ENCODE results near the gene CNNM4. TPM values are rescaled to one million over a fixed set of nuclear protein-coding genes. Genes with fewer than 3 reads are reported as not detected.

The CNNM4 gene
- total RNA-seq, 1 donor from 2014 or later = 9.9 TPM

DNA sequence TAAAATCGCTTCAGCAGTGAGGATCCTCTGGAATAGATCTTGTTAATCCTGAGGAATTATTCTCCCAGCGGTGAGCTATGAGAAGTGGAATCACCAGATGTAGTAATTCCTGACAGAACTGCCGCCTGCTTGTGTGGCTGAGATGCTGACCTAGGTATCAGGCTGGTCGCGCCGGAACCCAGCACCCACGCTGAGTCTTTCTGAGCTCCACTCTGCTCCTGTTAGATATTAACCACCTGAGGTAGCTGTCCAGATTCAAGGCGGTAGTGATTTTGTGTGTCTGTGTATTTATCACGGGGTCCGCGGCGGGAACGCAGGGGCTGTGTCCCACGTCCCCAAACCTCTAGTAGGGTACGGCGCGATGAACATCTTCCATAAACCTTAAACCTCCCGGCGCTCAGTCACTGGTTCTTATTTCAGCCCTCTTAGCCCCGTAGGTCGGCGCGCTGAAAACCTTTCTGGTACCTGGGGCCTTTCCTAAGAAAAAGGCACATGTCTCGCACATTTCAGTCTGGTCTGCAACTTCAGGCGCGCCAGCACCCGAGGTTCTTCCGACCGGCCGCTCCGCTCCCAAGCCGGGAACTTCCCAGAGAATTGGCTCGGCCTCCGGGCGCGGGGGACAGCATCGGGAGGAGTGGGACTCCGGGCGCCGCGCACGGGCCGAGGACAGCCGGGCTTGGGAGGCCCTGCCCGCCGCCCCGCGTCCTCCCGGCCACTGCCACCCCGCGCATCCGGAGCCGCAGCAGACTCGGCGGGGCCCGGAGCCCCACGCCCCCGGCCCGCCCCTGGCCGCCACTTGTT lies 54.8 kb downstream of the CNNM4 start:
- peak overlapping the region; percentile 93 for H3K4me3 Mint-ChIP-seq
- no peaks in the 10 kb centered on the region for H3K27me3 Mint-ChIP-seq (ENCODE audit: insufficient read depth)
- intact Hi-C loops (cut with micrococcal nuclease) = loop anchor here (1.0 to 5.0 kb wide), 9 partner anchors 43 to 493 kb away; partner anchors contain the start of genes ANKRD36, ANKRD39, ARID5A and CNNM4
- peaks cover 34% of the 10 kb centered on the region for H3K36me3 Mint-ChIP-seq (ENCODE audit: low read depth)
- H3K27ac Mint-ChIP-seq = peak overlapping the region; percentile 91
- H3K9me3 Mint-ChIP-seq = no peaks in the 10 kb centered on the region
- DNase-seq (ENCODE audit: low spot score) = no peak
- peaks cover 48% of the 10 kb centered on the region for H3K4me1 Mint-ChIP-seq (ENCODE audit: low read depth)

DNA sequence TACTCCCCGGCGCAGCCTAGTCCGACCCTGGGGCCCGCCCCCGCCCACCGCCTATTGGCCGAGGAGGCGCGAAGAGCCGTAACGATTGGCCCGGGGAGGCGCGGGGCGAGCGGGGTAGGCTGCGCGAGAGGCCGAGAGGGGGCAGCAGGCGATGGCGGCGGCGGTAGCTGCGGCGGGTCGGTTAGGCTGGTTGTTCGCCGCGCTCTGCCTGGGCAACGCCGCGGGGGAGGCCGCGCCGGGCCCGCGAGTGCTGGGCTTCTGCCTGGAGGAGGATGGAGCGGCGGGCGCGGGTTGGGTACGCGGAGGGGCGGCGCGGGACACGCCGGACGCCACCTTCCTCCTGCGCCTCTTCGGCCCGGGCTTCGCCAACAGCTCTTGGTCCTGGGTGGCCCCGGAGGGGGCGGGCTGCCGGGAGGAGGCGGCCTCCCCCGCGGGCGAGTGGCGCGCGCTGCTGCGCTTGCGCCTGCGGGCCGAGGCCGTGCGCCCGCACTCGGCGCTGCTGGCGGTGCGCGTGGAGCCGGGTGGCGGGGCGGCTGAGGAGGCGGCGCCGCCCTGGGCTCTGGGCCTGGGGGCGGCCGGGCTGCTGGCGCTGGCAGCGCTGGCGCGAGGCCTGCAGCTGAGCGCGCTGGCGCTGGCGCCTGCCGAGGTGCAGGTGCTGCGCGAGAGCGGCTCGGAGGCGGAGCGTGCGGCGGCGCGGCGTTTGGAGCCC lies 55.6 kb downstream of the CNNM4 start, which contains the start of gene CNNM3:
Gene CNNM3, plus strand, starts transcription at position 142 of the 709 bp plus-strand sequence. Its CDS starts 10 bp downstream, at position 152.
- peak; percentile 97 for DNase-seq (ENCODE audit: low spot score)
- intact Hi-C loops (cut with micrococcal nuclease) = loop anchor here (1.0 to 5.0 kb wide), 7 partner anchors 42 to 494 kb away; partner anchors contain the start of genes ANKRD36, ANKRD39, ARID5A and KANSL3
- Mint-ChIP-seq H3K27ac (peak within 1 kb of the TSS; percentile 91), H3K36me3 (ENCODE audit: low read depth) (peaks cover 36% of the 10 kb centered on the region), H3K9me3 (no peaks in the 10 kb centered on the region), H3K27me3 (ENCODE audit: insufficient read depth) (no peaks in the 10 kb centered on the region), H3K4me3 (peak within 1 kb of the TSS; percentile 93), H3K4me1 (ENCODE audit: low read depth) (peaks cover 54% of the 10 kb centered on the region)

DNA sequence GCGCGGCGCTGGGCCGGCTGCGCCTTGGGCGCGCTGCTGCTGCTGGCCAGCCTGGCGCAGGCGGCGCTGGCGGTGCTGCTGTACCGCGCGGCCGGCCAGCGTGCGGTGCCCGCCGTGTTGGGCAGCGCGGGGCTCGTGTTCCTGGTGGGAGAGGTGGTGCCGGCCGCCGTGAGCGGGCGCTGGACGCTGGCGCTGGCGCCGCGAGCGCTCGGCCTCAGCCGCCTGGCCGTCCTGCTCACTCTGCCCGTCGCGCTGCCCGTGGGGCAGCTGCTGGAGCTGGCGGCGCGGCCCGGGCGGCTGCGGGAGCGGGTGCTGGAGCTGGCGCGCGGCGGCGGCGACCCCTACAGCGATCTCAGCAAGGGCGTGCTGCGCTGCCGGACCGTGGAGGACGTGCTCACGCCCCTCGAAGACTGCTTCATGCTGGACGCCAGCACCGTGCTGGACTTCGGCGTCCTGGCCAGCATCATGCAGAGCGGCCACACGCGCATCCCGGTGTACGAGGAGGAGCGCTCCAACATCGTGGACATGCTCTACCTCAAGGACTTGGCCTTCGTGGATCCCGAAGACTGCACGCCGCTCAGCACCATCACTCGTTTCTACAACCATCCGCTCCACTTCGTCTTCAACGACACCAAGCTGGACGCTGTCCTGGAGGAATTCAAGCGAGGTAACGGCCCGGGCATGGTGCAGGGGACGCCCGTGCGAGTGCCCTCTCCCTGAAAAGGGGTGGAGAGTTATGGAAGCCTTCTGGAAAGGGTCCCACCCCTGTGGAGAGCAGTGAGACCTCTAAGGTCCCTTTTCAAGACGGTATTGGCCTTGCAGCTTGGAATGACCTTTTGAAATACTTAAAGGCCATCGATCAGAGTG lies 56.4 kb downstream of the CNNM4 start:
- peaks cover 36% of the 10 kb centered on the region for H3K36me3 Mint-ChIP-seq (ENCODE audit: low read depth)
- H3K27me3 Mint-ChIP-seq (ENCODE audit: insufficient read depth) = no peaks in the 10 kb centered on the region
- H3K4me1 Mint-ChIP-seq (ENCODE audit: low read depth) = peaks cover 58% of the 10 kb centered on the region
- no peak for DNase-seq (ENCODE audit: low spot score)
- peak overlapping the region; percentile 47 for H3K27ac Mint-ChIP-seq
- peak overlapping the region; percentile 84 for H3K4me3 Mint-ChIP-seq
- H3K9me3 Mint-ChIP-seq = no peaks in the 10 kb centered on the region
- intact Hi-C loops (cut with micrococcal nuclease) = loop anchor here (1.0 to 5.0 kb wide), 7 partner anchors 41 to 495 kb away; partner anchors contain the start of genes ANKRD36, ANKRD39, ARID5A and KANSL3

DNA sequence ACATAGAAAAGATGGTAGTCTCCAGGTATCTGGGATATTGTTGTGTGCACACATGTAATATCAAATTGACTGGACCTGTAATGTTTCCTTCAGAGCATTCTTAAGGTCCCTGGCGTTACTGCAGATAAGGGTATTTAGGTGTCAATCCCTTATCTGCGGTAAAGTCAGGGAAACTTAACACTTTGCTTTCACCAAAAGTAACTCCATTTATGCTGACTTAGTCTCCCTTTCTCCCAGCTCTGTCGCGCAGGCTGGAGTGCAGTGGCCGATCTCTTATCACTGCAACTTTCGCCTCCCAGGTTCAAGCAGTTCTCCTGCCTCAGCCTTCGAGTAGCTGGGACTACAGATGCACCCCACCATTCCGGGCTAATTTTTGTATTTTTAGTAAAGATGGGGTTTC lies 57.2 kb downstream of the CNNM4 start:
- intact Hi-C loops (cut with micrococcal nuclease) = loop anchor here (5.0 kb wide), 3 partner anchors 281 to 496 kb away; partner anchors contain the start of genes ANKRD36 and ARID5A
- H3K4me1 Mint-ChIP-seq (ENCODE audit: low read depth) = peaks cover 54% of the 10 kb centered on the region
- H3K27me3 Mint-ChIP-seq (ENCODE audit: insufficient read depth) = no peaks in the 10 kb centered on the region
- H3K27ac Mint-ChIP-seq = peak overlapping the region; percentile 47
- no peaks in the 10 kb centered on the region for H3K9me3 Mint-ChIP-seq
- H3K36me3 Mint-ChIP-seq (ENCODE audit: low read depth) = peaks cover 33% of the 10 kb centered on the region
- H3K4me3 Mint-ChIP-seq = peak overlapping the region; percentile 84
- no peak for DNase-seq (ENCODE audit: low spot score)

DNA sequence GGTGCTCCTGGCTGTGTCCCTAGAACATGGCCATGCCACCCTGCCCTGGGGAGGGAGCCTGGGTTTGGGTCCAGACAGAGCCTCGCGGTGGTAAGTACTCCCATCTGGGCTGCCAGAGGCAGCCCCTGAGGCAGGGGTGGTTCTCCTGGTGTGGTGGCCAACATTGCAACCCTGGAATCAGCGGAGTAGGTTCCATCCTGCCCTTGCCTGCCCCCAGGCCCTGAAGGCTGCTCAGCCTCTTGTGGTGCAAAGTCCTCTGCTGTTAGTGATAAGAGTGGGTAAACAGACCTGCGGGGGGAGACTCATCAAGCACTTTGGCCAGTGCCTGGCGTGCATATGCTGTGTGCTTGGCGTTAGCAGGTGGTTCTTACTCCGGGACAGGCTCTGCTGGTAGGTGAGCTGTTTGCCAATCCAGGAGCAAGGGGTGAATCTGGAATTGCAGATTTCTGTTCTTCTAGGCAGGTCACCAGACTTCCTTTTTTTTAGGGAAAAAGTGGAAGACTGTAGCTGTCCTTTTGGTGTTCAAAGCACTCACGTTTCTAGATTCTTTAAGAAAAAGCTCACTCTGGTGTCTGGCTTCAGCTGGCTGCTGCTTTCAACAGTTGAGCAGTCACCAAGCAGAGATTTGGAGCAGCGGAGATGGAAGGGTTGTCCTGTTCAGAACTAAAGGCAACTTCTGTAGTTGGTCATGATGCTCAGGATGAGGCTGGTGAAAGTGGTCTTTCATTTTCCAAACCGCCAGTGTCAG lies 58.6 kb downstream of the CNNM4 start:
- intact Hi-C loops (cut with micrococcal nuclease) = loop anchor here (5.0 kb wide), 3 partner anchors 282 to 497 kb away; partner anchors contain the start of genes ANKRD36 and ARID5A
- Mint-ChIP-seq H3K4me1 (ENCODE audit: low read depth) (peaks cover 52% of the 10 kb centered on the region), H3K36me3 (ENCODE audit: low read depth) (peaks cover 32% of the 10 kb centered on the region), H3K4me3 (peak overlapping the region; percentile 84), H3K9me3 (no peaks in the 10 kb centered on the region), H3K27me3 (ENCODE audit: insufficient read depth) (no peaks in the 10 kb centered on the region), H3K27ac (peak overlapping the region; percentile 40)
- DNase-seq (ENCODE audit: low spot score) = no peak

DNA sequence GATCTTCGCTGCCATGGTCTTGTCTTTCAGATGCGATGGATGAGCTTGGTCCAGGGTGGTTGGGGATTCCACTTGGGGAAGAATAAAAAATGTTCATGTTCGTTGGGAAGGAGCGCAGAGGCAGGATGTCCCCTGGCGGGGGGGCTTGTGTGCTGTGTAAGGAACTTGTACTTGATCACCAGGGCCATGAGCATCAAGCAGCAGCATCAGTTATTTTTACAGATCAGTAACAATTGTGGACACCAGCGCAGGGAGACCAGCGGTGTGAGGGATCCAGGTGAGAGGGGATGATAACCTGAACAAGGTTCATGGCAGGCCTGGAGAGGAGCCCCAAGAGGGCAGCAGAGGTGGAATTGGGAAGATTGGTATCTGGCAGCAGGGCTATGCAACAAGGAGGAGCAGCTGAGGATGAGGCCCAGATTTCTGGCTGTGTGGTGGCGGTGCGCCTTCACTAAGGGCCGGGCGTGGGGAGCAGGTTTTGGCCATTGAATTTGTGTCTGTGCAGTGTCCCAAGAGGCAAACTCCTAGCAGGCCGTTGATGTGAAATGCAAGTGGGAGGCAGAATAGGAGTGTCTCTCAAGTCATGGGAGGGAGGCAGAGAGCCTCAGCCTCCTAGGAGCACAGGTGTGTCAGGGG lies 59.3 kb downstream of the CNNM4 start:
- Mint-ChIP-seq H3K4me1 (ENCODE audit: low read depth) (peaks cover 49% of the 10 kb centered on the region), H3K27me3 (ENCODE audit: insufficient read depth) (no peaks in the 10 kb centered on the region), H3K9me3 (no peaks in the 10 kb centered on the region), H3K27ac (peak overlapping the region; percentile 40), H3K36me3 (ENCODE audit: low read depth) (peaks cover 32% of the 10 kb centered on the region), H3K4me3 (peak overlapping the region; percentile 2)
- no peak for DNase-seq (ENCODE audit: low spot score)
- intact Hi-C loops (cut with micrococcal nuclease) = loop anchor here (5.0 kb wide), 3 partner anchors 283 to 498 kb away; partner anchors contain the start of genes ANKRD36 and ARID5A

DNA sequence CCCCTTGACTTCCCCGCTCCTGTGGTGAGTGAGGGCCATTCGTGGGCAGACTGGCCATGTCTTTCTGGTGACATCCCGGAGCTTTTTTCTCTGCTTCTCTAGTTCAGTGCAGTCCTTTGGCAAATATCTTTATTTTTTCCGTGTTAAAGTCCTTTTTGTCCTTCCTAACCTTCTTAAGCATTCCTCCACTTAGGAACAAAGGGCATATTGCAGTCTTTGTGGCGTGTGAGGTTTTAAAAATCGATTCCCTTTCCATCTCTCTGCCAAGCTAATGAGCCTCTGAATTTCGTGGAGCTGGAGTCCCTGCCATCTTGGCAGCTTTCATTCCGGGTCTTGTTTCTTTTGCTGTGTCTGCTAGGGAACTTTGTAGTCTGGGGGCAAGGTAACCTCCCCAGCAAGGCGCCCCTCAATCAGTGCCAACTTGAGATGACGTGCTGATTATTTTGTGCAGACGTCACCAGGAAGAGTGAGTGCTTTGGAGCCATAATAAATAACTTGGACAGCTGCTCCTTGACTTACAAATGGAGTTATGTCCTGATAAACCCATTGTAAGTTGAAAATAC lies 60.5 kb downstream of the CNNM4 start:
- H3K36me3 Mint-ChIP-seq (ENCODE audit: low read depth) = peaks cover 36% of the 10 kb centered on the region

DNA sequence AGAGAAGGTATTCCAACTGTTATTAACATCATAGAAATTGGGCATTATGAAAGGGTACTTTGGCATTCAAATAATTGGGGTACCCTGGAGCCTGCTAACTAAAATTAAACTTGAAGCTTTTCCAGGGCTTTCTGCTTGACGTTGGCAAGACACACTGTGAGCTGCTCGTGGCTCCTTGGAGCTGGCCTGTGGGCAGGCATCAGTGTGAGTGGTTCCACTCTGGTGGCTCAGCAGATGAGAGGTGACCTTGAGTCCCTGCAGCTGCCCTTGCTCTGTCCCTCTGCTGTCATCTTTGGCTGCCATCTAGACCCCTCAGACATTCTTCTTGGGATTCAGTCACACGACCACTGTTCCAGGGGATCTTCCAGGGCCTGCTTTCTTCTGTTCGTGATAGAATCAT lies 62.1 kb downstream of the CNNM4 start:
- H3K27ac Mint-ChIP-seq = no peak overlapping the region
- DNase-seq (ENCODE audit: low spot score) = no peak
- H3K27me3 Mint-ChIP-seq (ENCODE audit: insufficient read depth) = no peaks in the 10 kb centered on the region
- H3K9me3 Mint-ChIP-seq = no peaks in the 10 kb centered on the region
- peaks cover 37% of the 10 kb centered on the region for H3K4me1 Mint-ChIP-seq (ENCODE audit: low read depth)
- intact Hi-C loops (cut with micrococcal nuclease) = loop anchor here (2.0 kb wide), 1 partner anchor 16 kb away; no protein-coding TSS in a partner anchor
- no peak overlapping the region for H3K4me3 Mint-ChIP-seq
- peaks cover 33% of the 10 kb centered on the region for H3K36me3 Mint-ChIP-seq (ENCODE audit: low read depth)

More for the DNA sequence above, 60.5 kb downstream of the CNNM4 start:
- DNase-seq (ENCODE audit: low spot score) = no peak
- no peaks in the 10 kb centered on the region for H3K27me3 Mint-ChIP-seq (ENCODE audit: insufficient read depth)
- intact Hi-C loops (cut with micrococcal nuclease) = no loop called here
- H3K4me1 Mint-ChIP-seq (ENCODE audit: low read depth) = peaks cover 42% of the 10 kb centered on the region
- no peak overlapping the region for H3K4me3 Mint-ChIP-seq
- H3K27ac Mint-ChIP-seq = no peak overlapping the region
- no peaks in the 10 kb centered on the region for H3K9me3 Mint-ChIP-seq

DNA sequence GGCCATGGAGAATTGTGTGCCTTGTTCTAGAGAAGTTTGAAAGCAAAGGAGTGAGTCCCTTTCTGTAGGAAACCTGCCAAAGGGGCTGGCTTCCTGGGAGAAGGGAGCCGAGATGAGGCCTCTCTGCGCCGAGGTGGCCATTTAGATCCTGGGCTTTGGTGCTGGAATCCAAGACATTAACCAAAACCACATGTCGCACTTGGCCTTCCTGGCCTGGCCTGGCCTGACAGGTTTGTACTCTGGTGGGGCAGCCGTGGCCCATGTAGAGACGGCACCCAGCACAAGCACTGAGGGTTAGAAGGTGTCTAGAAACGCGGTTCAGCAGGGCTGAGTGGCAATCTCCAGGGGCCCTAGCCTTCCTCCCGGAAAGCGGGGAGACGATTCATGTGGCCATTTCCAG lies 62.5 kb downstream of the CNNM4 start:
- no peaks in the 10 kb centered on the region for H3K9me3 Mint-ChIP-seq
- H3K27ac Mint-ChIP-seq = no peak overlapping the region
- intact Hi-C loops (cut with micrococcal nuclease) = loop anchor here (2.0 kb wide), 1 partner anchor 16 kb away; no protein-coding TSS in a partner anchor
- H3K36me3 Mint-ChIP-seq (ENCODE audit: low read depth) = peaks cover 30% of the 10 kb centered on the region
- peaks cover 33% of the 10 kb centered on the region for H3K4me1 Mint-ChIP-seq (ENCODE audit: low read depth)
- no peaks in the 10 kb centered on the region for H3K27me3 Mint-ChIP-seq (ENCODE audit: insufficient read depth)
- DNase-seq (ENCODE audit: low spot score) = no peak
- H3K4me3 Mint-ChIP-seq = no peak overlapping the region

DNA sequence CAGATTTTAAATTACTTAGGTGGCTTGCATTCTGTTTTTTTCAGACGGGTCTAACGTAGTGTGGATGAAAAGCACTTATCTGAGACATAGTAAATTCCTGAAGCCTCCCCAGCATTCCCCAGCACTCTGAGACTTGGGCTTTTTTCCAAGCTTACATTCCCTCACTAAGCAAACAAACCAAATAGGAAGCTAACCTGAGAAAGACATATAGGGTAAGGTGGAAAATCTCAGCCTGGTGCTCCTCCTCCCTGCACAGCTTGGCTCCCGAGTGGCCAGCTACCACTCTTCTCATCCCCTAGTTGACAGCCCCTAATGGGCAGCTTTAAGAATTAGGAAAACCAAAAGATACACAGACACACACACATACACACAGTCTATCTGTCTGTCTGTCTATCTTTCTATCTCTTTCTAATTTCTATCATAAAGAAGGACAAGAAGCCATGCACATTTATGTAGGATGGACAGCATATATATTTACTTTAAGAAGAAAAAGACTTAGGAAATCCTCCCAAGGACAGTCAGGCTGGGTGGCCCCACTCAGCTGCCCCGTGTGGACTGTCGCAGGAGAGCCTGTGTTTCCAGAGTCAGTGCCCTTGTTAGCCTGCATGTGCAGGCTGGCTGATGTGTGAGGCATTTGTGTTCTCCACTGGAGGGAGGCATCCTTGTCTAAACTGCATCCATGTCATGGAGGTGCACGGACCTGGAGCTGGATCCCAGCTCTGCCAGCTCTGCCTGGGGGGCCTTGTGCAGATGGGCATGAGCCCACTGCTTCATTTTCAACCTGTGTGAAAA lies 63.6 kb downstream of the CNNM4 start:
- Mint-ChIP-seq H3K27ac (no peak overlapping the region), H3K4me1 (ENCODE audit: low read depth) (peaks cover 23% of the 10 kb centered on the region), H3K27me3 (ENCODE audit: insufficient read depth) (no peaks in the 10 kb centered on the region), H3K4me3 (no peak overlapping the region), H3K36me3 (ENCODE audit: low read depth) (peaks cover 31% of the 10 kb centered on the region), H3K9me3 (no peaks in the 10 kb centered on the region)
- intact Hi-C loops (cut with micrococcal nuclease) = no loop called here
- no peak for DNase-seq (ENCODE audit: low spot score)
